ENCODE measurements around the gene NECTIN1. TPM values are rescaled to one million over a fixed set of nuclear protein-coding genes. Genes with fewer than 3 reads are reported as not detected.

Gene NECTIN1
- total and polyA plus RNA-seq, 2 of the 13 experiments (the other 11 are each of a cell fraction or from before 2014, with no cell fraction given): 3.9 to 7.3 TPM

GRCh38 chr11:119666463-119667131, 62.4 kb downstream of the NECTIN1 start (continued):
- TF ChIP-seq, protein P1, sequence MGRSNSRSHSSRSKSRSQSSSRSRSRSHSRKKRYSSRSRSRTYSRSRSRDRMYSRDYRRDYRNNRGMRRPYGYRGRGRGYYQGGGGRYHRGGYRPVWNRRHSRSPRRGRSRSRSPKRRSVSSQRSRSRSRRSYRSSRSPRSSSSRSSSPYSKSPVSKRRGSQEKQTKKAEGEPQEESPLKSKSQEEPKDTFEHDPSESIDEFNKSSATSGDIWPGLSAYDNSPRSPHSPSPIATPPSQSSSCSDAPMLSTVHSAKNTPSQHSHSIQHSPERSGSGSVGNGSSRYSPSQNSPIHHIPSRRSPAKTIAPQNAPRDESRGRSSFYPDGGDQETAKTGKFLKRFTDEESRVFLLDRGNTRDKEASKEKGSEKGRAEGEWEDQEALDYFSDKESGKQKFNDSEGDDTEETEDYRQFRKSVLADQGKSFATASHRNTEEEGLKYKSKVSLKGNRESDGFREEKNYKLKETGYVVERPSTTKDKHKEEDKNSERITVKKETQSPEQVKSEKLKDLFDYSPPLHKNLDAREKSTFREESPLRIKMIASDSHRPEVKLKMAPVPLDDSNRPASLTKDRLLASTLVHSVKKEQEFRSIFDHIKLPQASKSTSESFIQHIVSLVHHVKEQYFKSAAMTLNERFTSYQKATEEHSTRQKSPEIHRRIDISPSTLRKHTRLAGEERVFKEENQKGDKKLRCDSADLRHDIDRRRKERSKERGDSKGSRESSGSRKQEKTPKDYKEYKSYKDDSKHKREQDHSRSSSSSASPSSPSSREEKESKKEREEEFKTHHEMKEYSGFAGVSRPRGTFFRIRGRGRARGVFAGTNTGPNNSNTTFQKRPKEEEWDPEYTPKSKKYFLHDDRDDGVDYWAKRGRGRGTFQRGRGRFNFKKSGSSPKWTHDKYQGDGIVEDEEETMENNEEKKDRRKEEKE (IDR thresholded peaks at IDR 0.05): no peak
- TF ChIP-seq ATRX (CRISPR knock-in tag; IDR thresholded peaks at IDR 0.05; ENCODE audit: borderline replicate concordance): no peak
- no peak for TF ChIP-seq SMARCE1 (IDR thresholded peaks at IDR 0.05; ENCODE audit: borderline replicate concordance)
- TF ChIP-seq ZSCAN25 (CRISPR knock-in tag; IDR thresholded peaks at IDR 0.05): no peak
- no peak for TF ChIP-seq ZFP41 (CRISPR knock-in tag; IDR thresholded peaks at IDR 0.05; ENCODE audit: borderline replicate concordance)
- no peak for TF ChIP-seq KMT2A (CRISPR knock-in tag; IDR thresholded peaks at IDR 0.05)
- no peak for TF ChIP-seq POGZ (CRISPR knock-in tag; IDR thresholded peaks at IDR 0.05)
- no peak for TF ChIP-seq HNRNPUL1 (IDR thresholded peaks at IDR 0.05; ENCODE audit: low read depth, low read length)
- no peak for TF ChIP-seq ZMYM2 (CRISPR knock-in tag; IDR thresholded peaks at IDR 0.05)
- TF ChIP-seq ZNF510 (CRISPR knock-in tag; IDR thresholded peaks at IDR 0.05; ENCODE audit: low read depth): no peak
- TF ChIP-seq MTERF4 (CRISPR knock-in tag; IDR thresholded peaks at IDR 0.05): no peak
- TF ChIP-seq, protein P2, sequence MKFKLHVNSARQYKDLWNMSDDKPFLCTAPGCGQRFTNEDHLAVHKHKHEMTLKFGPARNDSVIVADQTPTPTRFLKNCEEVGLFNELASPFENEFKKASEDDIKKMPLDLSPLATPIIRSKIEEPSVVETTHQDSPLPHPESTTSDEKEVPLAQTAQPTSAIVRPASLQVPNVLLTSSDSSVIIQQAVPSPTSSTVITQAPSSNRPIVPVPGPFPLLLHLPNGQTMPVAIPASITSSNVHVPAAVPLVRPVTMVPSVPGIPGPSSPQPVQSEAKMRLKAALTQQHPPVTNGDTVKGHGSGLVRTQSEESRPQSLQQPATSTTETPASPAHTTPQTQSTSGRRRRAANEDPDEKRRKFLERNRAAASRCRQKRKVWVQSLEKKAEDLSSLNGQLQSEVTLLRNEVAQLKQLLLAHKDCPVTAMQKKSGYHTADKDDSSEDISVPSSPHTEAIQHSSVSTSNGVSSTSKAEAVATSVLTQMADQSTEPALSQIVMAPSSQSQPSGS (CRISPR knock-in tag; IDR thresholded peaks at IDR 0.05): 0 out of 2 replicates have a peak, but pooled peaks have one; percentile 36
- no peak for TF ChIP-seq ZBTB43 (CRISPR knock-in tag; conservative IDR thresholded peaks at IDR 0.05)
- TF ChIP-seq NFRKB (IDR thresholded peaks at IDR 0.05): no peak
- TF ChIP-seq, protein P3, sequence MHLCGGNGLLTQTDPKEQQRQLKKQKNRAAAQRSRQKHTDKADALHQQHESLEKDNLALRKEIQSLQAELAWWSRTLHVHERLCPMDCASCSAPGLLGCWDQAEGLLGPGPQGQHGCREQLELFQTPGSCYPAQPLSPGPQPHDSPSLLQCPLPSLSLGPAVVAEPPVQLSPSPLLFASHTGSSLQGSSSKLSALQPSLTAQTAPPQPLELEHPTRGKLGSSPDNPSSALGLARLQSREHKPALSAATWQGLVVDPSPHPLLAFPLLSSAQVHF (CRISPR knock-in tag; IDR thresholded peaks at IDR 0.05): no peak
- TF ChIP-seq FOSL1 (CRISPR knock-in tag; IDR thresholded peaks at IDR 0.05; ENCODE audit: borderline replicate concordance): no peak
- TF ChIP-seq BRCA1 (CRISPR knock-in tag; IDR thresholded peaks at IDR 0.05): no peak
- no peak for TF ChIP-seq ZNF75D (CRISPR knock-in tag; IDR thresholded peaks at IDR 0.05; ENCODE audit: borderline replicate concordance)
- no peak for TF ChIP-seq ZNF552 (CRISPR knock-in tag; IDR thresholded peaks at IDR 0.05; ENCODE audit: borderline replicate concordance)
- TF ChIP-seq, protein P4, sequence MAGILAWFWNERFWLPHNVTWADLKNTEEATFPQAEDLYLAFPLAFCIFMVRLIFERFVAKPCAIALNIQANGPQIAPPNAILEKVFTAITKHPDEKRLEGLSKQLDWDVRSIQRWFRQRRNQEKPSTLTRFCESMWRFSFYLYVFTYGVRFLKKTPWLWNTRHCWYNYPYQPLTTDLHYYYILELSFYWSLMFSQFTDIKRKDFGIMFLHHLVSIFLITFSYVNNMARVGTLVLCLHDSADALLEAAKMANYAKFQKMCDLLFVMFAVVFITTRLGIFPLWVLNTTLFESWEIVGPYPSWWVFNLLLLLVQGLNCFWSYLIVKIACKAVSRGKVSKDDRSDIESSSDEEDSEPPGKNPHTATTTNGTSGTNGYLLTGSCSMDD (CRISPR knock-in tag; IDR thresholded peaks at IDR 0.05): no peak
- TF ChIP-seq THAP8 (CRISPR knock-in tag; IDR thresholded peaks at IDR 0.05; ENCODE audit: borderline replicate concordance): no peak
- TF ChIP-seq RARG (CRISPR knock-in tag; IDR thresholded peaks at IDR 0.05; ENCODE audit: low read depth): no peak

All from HepG2 (cell line).